Right cardiac atrium (tissue), 5 donors: ENCODE measurements around the gene COPB1. TPM values are rescaled to one million over a fixed set of nuclear protein-coding genes. Genes with fewer than 3 reads are reported as not detected.
"Not testable (repeated sequence)": the region's sequence is repeated elsewhere in the genome, so short reads cannot be mapped to it uniquely, and the experiment has no call there.

Source experiments
- ATAC-seq, 2 donors: fragments of 200-7000 bp; cut with Tn5 transposase; one replicate each; pipeline versions ENCODE4 v1.8.0 to v1.9.1; 2020; ENCODE audit warnings: moderate library complexity in 2 of 2, mild to moderate bottlenecking in 1 of 2
- DNase-seq, 3 donors: peaks; one replicate each; pipeline ENCODE4 v3.0.0-alpha.2; 2020
- H3K27ac ChIP-seq: one replicate; pipeline ENCODE4 v1.5.1; 2013; ENCODE audit warnings: mild to moderate bottlenecking, low read length, control low read depth, moderate library complexity
- H3K27me3 ChIP-seq: one replicate; pipeline ENCODE4 v1.6.1; 2013; ENCODE audit not compliant: control insufficient read depth, insufficient read depth
- H3K4me1 ChIP-seq: one replicate; pipeline ENCODE4 v1.6.1; 2013; ENCODE audit warnings: low read length; ENCODE audit not compliant: control insufficient read depth, insufficient read depth
- H3K4me3 ChIP-seq: one replicate; pipeline ENCODE4 v1.5.1; 2013; ENCODE audit warnings: low read length, control low read depth
- H3K9me3 ChIP-seq: one replicate; pipeline ENCODE4 v1.6.1; 2013; ENCODE audit warnings: low read length; ENCODE audit not compliant: control insufficient read depth
- WGBS: extraction: QIAGEN DNeasy Blood & Tissue Kit; methylation state at CpG from one replicate; pipeline ENCODE4 v1.1.7; 2013; 5-methylcytosine and 5-hydroxymethylcytosine counted together
- intact Hi-C, 4 donors: fragments of 100-400 bp; cut with DNase I; formaldehyde crosslinking; loops; one replicate each; pipeline versions ENCODE4 v1.11.0 to v1.14.0; 2022 to 2023
- polyA plus RNA-seq: library from polyadenylated mRNA; stranded (reverse); fragments of 200-250 nt; gene quantifications from one replicate; pipeline ENCODE4 v1.2.3, GENCODE V29; 2013
- total RNA-seq, 4 donors: library from RNA; stranded (reverse); fragmentation: NEBNext Ultra II Directional; extraction: Animal tissue kit (Norgen Biotek cat#: 25700); gene quantifications; one replicate each; pipeline ENCODE4 v1.2.1, GENCODE V29; 2021
- donor health status: healthy with polysubstance abuse.
- donor health status: DM: no; HTN: yes; CAD: no.
- donor health status: DM: no; HTN: no; CAD: no.
- donor health status: DM: no; HTN: yes; CAD: no; lungs with severe emphysema.
- donor health status: DM: yes; HTN: yes; CAD: no.

Gene COPB1
- total and polyA plus RNA-seq, 5 donors: 41.7 to 62.3 (median 51.4) TPM

DNA sequence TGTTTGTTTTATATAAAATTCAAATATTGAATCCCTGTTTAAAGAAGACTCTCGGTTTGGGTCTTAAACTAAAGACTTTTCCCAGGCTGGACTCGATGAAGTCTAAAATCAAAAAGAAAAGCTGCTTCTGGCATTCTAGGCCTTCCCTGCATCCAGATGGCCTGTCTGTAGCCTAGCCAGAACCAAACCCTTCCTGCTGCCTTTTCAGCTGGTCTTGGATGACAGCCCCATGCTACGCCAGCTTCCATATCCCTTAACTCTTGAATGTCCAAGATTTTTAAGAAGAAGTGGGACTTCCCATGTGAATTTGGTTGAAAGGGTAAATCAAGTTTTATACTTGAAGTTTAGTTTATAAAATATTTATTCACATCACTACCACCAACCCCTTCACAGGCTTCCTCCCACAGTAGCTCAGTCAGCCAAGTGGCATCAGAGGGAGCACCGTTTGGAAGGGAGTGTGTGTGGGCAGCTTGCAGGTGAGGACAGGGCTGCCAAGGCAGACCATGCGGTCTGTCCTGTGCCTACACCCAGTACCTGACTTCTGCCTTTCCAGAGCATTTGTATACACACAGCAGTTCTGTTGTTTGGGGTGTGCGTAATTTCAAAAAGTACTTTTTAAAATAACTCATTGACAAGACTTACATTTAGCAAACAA is 38.8 kb upstream of the COPB1 start:
- 55% methylated on average over 6 of the region's 6 CpGs for WGBS
- DNase-seq (peak; percentile 63 to 81 (median 64)), ATAC-seq (peak; percentile 51 to 77)
- Histone ChIP-seq H3K27me3 (no peaks in the 10 kb centered on the region), H3K9me3 (no peaks in the 10 kb centered on the region), H3K4me3 (no peak overlapping the region), H3K4me1 (peaks cover 4% of the 10 kb centered on the region), H3K27ac (peak overlapping the region; percentile 47)
- intact Hi-C loops: loop anchor here (5.0 kb wide), 2 partner anchors 369 to 534 kb away; partner anchors contain the start of gene CALCB (in 1 of the 4)

DNA sequence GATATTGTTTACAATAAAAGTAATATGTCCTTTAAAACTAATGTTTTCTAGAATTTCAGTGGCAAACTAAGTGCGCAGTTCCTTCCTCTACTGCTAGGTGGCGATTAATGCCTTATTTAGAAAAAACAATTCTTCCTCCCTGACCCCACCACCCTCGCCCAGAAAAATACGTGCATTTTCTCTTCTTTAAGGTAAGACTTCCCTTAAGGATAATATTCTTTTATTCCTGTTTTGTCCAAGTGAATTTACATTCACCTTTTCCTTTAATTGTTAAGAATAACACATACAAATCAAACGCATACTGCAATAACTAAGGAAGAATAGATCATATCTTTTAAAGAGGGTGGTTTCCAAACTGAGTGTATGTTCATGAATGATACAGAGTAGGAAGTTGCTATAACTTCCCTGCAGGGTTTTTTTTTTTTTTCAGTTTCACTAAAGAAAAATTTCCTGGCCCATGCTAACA is 37.6 kb upstream of the COPB1 start:
- no peaks in the 10 kb centered on the region for H3K9me3 ChIP-seq
- H3K4me3 ChIP-seq: no peak overlapping the region
- H3K4me1 ChIP-seq: peaks cover 4% of the 10 kb centered on the region
- ATAC-seq (no peak), DNase-seq (no peak)
- intact Hi-C loops: loop anchor here (5.0 kb wide), 2 partner anchors 370 to 535 kb away; partner anchors contain the start of gene CALCB (in 1 of the 4)
- no peak overlapping the region for H3K27ac ChIP-seq
- H3K27me3 ChIP-seq: no peaks in the 10 kb centered on the region
- 10% methylated on average over 5 of the region's 5 CpGs for WGBS

DNA sequence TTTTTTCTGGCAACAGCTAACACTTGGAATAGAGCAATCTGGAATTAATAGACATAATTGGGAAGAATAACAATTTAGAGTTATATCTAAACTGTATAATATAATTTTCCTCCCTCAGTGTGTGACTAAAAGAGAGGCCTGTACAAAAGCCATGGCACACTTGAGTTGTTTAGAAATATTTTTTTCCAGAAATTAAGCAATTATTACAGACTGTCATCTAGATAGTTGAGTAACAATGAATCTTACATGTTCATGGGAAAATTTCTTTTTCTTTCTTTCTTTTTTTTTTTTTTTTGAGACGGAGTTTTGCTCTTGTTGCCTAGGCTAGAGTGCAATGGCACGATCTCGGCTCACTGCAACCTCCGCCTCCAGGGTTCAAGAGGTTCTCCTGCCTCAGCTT is 35.6 kb upstream of the COPB1 start:
- H3K4me3 ChIP-seq, H3K9me3 ChIP-seq, H3K27me3 ChIP-seq, H3K4me1 ChIP-seq, H3K27ac ChIP-seq, DNase-seq, ATAC-seq: not testable (repeated sequence)
- 95% methylated on average over 4 of the region's 4 CpGs for WGBS
- intact Hi-C loops: loop anchor here (5.0 kb wide), 2 partner anchors 372 to 537 kb away; partner anchors contain the start of gene CALCB (in 1 of the 4)

DNA sequence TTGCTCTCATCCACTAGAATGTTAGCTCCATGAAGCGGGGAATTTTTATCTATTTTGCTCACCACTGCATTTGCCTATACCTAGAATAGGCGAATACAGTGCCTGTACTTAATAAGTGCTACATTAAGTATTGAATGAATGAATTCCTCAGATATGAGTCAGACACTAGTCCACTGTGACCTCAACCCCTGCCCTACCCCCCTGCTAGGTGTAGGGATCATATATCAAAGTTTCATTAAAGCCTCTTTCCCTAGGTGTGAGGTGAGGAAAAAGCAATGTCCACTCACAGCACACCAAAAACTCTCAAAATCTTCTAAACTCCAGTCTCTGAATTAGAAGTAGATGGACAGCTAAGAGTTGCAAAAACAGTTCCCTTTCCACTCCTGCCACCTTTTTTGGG is 30.3 kb upstream of the COPB1 start:
- intact Hi-C loops: no loop called here
- ATAC-seq: no peak
- Histone ChIP-seq H3K4me3 (no peak overlapping the region), H3K27me3 (no peaks in the 10 kb centered on the region), H3K9me3 (no peaks in the 10 kb centered on the region), H3K27ac (no peak overlapping the region), H3K4me1 (no peaks in the 10 kb centered on the region)
- 95% methylated on average over 2 of the region's 2 CpGs for WGBS
- DNase-seq: no peak

DNA sequence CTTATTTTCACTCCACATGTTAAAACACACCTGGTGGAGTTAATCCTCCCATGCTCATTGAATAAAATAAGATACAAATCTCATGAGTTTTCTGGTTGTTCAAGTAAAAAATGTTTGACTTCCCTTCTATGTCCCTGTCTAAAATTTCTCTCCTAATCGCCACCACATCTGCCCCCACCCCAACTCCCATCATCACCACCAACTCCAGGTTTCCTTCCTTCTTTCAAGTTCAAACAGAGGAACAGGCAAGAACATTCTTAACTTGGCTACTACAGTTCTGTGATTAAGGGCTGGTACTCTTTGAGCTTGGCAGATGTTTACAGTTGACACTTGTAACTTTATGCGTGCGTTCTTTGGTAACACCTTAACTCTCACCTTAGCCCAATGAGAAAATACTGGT is 29.7 kb upstream of the COPB1 start:
- intact Hi-C loops: no loop called here
- Histone ChIP-seq H3K27ac (no peak overlapping the region), H3K4me1 (no peaks in the 10 kb centered on the region), H3K4me3 (no peak overlapping the region), H3K27me3 (no peaks in the 10 kb centered on the region), H3K9me3 (no peaks in the 10 kb centered on the region)
- DNase-seq (no peak), ATAC-seq (no peak)
- WGBS: 81% methylated on average over 3 of the region's 3 CpGs

DNA sequence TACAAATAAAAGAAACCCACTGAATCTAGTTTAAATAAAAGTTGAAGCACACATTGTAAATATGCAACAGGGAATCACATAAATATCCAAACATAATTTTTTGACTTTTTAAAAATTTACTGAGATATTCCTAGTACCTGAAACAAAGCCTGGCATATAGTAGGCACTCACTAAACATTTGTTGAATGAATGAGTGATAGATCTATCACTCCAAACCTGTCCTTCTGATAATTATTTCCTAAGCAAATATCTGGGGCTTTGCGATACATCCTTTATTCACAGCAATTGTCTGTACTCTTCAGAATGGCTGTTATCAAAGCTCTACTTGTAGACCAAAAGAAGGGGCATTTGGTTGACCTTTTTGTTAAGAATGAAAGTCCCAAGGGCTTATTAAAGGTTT is 23.2 kb upstream of the COPB1 start:
- WGBS: 93% methylated on average over 1 of the region's 1 CpG
- H3K4me1 ChIP-seq: no peaks in the 10 kb centered on the region
- H3K27me3 ChIP-seq: no peaks in the 10 kb centered on the region
- H3K4me3 ChIP-seq: no peak overlapping the region
- intact Hi-C loops: loop anchor here in 1 of 4 donors (5.0 kb wide), 1 partner anchor 370 kb away; the partner anchor contains the start of gene CYP2R1
- H3K9me3 ChIP-seq: no peaks in the 10 kb centered on the region
- DNase-seq (no peak), ATAC-seq (no peak)
- no peak overlapping the region for H3K27ac ChIP-seq

DNA sequence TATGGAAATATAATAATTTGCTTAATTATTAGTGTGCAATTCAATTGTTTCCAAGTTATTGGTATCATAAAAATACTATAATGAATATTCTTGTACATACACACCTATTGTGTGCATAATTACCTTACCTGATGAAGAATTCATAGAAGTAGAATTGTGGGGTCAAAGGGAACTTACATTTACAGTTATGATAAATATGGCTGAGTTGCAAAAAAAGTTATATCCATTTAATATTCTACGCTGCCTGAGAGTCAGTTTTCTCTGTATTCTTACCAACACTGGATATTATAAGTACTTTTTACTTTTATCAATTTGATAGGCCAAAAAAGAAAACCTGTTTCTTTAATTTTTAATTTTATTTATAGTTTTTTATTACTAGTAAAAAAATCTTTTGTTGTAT is 22.6 kb upstream of the COPB1 start:
- ATAC-seq (no peak), DNase-seq (no peak)
- Histone ChIP-seq H3K27ac (no peak overlapping the region), H3K4me1 (no peaks in the 10 kb centered on the region), H3K9me3 (no peaks in the 10 kb centered on the region), H3K27me3 (no peaks in the 10 kb centered on the region), H3K4me3 (no peak overlapping the region)
- intact Hi-C loops: loop anchor here in 1 of 4 donors (5.0 kb wide), 1 partner anchor 370 kb away; the partner anchor contains the start of gene CYP2R1
- 97% methylated on average over 1 of the region's 1 CpG for WGBS

DNA sequence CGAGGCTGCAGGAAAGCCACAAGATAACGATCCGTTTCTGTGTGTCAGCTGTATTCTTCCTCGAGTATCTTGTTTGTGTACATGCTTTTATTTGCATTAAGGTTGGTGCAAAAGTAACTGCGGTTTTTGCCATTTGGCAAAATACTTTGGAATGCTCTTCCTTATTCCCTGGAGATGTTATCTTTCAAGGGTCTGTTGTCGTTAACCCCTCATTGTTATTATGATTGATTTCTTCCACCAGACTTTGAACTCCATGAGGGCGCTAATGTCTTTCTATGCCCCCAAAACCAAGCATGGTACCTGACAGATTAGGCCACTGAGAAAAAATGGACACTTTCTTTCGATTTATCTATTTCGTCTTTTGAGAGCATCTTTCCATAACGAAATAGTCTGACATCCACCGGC is 21.1 kb upstream of the COPB1 start:
- DNase-seq: no peak
- intact Hi-C loops: loop anchor here in 1 of 4 donors (5.0 kb wide), 1 partner anchor 372 kb away; the partner anchor contains the start of gene CYP2R1
- 13% methylated on average over 11 of the region's 11 CpGs for WGBS
- Histone ChIP-seq H3K4me1 (no peaks in the 10 kb centered on the region), H3K27ac (peak overlapping the region; percentile 97), H3K4me3 (peak overlapping the region; percentile 98), H3K9me3 (no peaks in the 10 kb centered on the region), H3K27me3 (no peaks in the 10 kb centered on the region)
- ATAC-seq: no peak

DNA sequence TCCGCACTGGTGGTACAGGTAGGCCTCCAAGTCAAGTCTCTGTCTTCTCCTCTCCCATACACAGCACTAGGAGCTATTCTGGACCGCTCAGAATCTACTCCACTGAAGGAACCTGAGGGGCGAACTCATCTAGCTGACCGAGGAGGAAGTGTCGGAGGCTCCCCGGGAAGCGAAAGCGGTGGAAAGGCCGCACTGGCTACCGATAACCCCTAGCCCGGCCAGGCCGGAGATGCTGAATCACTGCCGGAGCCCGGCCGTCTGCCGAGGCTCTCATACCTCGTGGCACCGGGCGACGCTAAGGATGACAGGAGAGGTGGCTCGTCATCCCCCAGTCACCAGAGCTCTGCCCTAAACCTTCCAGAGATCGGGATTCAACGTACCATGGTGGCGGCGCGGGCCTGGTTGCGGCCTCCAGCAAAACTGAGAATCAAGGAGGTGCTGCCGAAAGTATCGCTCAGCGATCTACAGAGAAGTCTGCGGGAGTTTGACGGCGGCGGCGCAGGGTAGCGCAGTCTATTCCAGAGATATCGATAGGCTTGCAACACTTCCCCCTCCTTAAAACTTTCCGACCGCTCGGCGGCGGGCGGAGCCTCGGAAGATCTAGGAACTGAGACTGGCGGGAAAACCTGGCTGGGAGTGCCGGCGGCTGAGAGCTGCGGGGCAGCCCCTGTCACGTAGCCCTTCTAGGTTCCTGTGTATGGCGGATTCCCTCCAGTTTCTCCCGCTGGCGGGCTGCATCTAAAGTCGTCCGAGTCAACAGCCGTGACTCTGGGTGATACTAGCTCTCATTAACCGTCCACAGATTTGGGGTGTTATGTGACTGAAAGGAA is 20.5 kb upstream of the COPB1 start, which contains the start of gene PSMA1:
Gene PSMA1 (minus strand): TSS at position 470 of the 830 bp plus-strand sequence. CDS start 87 bp downstream, at position 383.
- DNase-seq (peak; percentile 95 to 98 (median 97)), ATAC-seq (peak; percentile 98 to 99)
- WGBS: under 1% methylated on average over 56 of the region's 56 CpGs
- Histone ChIP-seq H3K4me3 (peak within 1 kb of the TSS; percentile 98), H3K4me1 (no peaks in the 10 kb centered on the region), H3K27ac (peak within 1 kb of the TSS; percentile 97), H3K9me3 (no peaks in the 10 kb centered on the region), H3K27me3 (no peaks in the 10 kb centered on the region)
- intact Hi-C loops: loop anchor here in 1 of 4 donors (5.0 to 10.0 kb wide), 2 partner anchors 55 to 372 kb away; partner anchors contain the start of gene CYP2R1

DNA sequence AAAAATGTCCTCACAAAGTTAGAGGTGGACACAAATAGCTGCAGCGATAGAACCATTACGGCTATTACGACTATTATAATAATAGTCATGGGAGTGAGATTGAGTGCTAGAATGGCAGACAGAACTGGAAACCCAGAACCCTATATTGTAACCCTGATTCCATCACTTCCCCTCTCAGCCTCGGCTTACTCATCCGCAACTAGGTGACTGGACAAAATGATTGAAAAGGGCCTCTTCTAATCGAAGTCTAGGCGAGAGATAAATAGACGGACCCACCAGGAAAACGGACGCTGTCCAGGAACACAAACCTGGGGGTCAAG is 19.9 kb upstream of the COPB1 start:
- Histone ChIP-seq H3K4me1 (no peaks in the 10 kb centered on the region), H3K9me3 (no peaks in the 10 kb centered on the region), H3K4me3 (peak overlapping the region; percentile 98), H3K27ac (peak overlapping the region; percentile 97), H3K27me3 (no peaks in the 10 kb centered on the region)
- intact Hi-C loops: loop anchor here in 1 of 4 donors (10.0 kb wide), 1 partner anchor 55 kb away; no protein-coding TSS in a partner anchor
- DNase-seq (no peak), ATAC-seq (peak in 1 of 2 donors; percentile 19)
- WGBS: 1% methylated on average over 10 of the region's 10 CpGs

DNA sequence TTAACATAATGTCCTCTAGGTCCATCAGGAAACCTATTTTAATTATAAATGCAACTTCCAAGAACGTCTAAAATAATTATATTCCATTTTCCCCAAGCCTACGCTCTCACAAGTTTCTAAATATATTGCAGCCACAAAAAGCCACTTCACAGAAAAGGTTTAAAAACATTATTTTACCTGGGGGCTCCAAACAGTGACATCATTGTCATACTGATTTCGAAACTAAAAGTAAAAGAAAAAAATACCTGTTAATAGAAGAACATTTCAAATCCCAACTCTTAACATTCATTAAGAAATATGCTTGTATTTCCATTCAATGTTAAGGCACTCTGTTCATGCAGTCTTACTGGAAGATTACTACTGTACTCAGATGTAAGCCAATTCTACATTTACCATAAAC is 19.2 kb upstream of the COPB1 start:
- 81% methylated on average over 3 of the region's 3 CpGs for WGBS
- ATAC-seq: no peak
- Histone ChIP-seq H3K27me3 (no peaks in the 10 kb centered on the region), H3K27ac (no peak overlapping the region), H3K4me3 (peak overlapping the region; percentile 98), H3K4me1 (no peaks in the 10 kb centered on the region), H3K9me3 (no peaks in the 10 kb centered on the region)
- DNase-seq: no peak
- intact Hi-C loops: loop anchor here in 1 of 4 donors (10.0 kb wide), 1 partner anchor 54 kb away; no protein-coding TSS in a partner anchor
